ENCODE measurements around the gene TUB.

Gene TUB

DNA sequence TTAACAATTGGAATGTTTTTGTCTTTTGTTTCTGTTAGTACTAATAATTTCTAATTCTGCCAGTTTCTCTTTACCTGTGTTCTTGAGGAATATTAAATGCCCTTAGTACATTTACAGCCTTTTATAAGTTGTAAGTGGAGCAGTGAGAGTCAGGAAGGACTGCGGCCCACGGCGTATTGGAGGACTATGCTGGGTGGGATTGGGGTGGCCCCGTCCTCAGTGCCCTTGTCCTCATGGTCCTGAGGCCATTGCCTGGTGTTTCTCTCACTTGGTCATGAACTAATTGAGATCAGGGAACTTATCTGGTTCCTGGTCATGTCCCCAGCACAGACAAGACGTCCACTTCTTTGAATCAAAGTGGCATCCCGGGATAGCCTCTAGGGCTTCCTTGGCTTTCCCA is 3.3 kb downstream of the TUB start:
- TF ChIP-seq CTCF (IDR thresholded peaks at IDR 0.05; ENCODE audit: insufficient read depth, low read depth, low read length, missing control alignments): no peak
- H3K4me3 ChIP-seq (ENCODE audit: low read depth, low read length): no peak overlapping the region
- no peak for DNase-seq (ENCODE audit: low read depth)

- no peak overlapping the region for H3K4me3 ChIP-seq (ENCODE audit: low read depth, low read length)
- TF ChIP-seq CTCF (IDR thresholded peaks at IDR 0.05; ENCODE audit: insufficient read depth, low read depth, low read length, missing control alignments): no peak
Measured at GRCh38 chr11:8085011-8085645, 4.1 kb downstream of the TUB start.

DNA sequence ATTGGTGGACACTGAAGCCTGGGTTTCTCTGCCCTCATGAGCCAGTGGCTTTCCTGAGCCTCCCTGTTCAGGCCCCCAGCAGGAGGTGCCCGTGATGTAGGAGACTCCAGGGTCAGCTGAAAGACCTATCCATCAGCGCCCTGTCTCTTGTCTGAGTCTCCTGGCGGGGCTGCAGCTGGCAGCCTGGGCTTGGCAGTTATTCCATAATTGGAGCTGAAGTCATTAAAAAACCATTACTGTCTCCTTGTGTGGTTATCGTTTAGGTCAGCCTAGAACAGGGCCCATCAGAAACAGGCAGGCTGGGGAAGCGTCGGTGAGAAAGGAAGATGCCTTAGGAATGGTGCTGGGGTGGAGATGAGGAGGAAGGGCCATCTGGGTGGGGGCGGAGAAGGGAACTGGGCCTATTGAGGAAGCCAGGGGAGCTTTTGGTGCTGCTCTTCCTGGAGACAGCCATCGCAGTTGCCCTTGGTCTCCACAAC is 5.0 kb downstream of the TUB start:
- H3K4me3 ChIP-seq (ENCODE audit: low read depth, low read length): no peak overlapping the region
- DNase-seq (ENCODE audit: low read depth): no peak
- no peak for TF ChIP-seq CTCF (IDR thresholded peaks at IDR 0.05; ENCODE audit: insufficient read depth, low read depth, low read length, missing control alignments)

More at GRCh38 chr11:8085011-8085645, 4.1 kb downstream of the TUB start:
- DNase-seq (ENCODE audit: low read depth): no peak

DNA sequence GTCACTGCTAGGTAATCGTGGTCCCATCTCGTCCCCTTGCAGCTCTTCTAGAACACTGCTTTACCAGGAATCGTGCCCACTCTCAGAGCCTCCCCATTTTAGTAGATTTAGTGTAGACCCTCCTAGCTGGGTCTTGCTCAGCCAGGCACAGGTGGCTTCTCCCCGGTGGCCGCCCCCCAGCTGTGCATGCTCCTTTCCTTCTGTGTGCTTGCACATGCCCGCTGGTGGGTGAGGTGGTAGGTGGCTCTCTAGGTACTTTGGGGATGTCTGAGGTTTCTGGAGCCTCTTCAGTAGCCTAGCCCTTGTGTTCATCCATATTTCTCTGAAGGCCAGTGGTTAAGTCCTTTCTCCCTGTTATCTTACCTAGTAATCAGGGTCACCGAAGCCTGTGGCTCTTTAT is 5.6 kb downstream of the TUB start:
- H3K4me3 ChIP-seq (ENCODE audit: low read depth, low read length): no peak overlapping the region
- no peak for TF ChIP-seq CTCF (IDR thresholded peaks at IDR 0.05; ENCODE audit: insufficient read depth, low read depth, low read length, missing control alignments)
- no peak for DNase-seq (ENCODE audit: low read depth)

DNA sequence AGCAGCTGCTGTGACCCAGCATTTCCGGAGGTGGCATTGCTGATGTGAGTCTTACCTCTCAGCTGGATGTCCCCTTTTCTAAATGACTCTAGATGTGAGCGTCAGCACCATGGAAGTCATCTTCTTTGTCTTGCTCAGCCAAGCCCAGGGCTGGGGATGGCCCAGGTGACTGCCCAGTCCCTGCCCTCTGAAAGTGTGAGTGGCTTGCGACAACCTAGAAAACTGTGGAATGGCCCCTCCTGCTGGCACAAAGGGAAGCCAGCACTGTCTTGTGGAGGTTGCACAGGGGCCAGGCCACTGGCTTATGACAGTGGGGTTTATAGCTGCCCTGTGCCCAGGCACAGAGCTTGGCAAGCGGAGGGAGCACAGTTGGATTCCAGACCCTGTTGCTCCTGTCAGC is 6.2 kb downstream of the TUB start:
- peak; percentile 51 for DNase-seq (ENCODE audit: low read depth)
- no peak for TF ChIP-seq CTCF (IDR thresholded peaks at IDR 0.05; ENCODE audit: insufficient read depth, low read depth, low read length, missing control alignments)
- H3K4me3 ChIP-seq (ENCODE audit: low read depth, low read length): no peak overlapping the region

GRCh38 chr11:8087756-8088155 is 6.7 kb downstream of the TUB start:
- no peak overlapping the region for H3K4me3 ChIP-seq (ENCODE audit: low read depth, low read length)
- no peak for DNase-seq (ENCODE audit: low read depth)
- no peak for TF ChIP-seq CTCF (IDR thresholded peaks at IDR 0.05; ENCODE audit: insufficient read depth, low read depth, low read length, missing control alignments)
